Tibial nerve (tissue), 3 donors: ENCODE measurements around the gene CFAP206.

Experiments
- EP300 ChIP-seq, 2 donors: sonication (generic); formaldehyde crosslinking; IDR thresholded peaks; one replicate each; pipeline ENCODE4 v1.6.1; 2017; ENCODE audit warnings: antibody characterized with exemption in 2 of 2, mild to moderate bottlenecking in 1 of 2
- POLR2A ChIP-seq, 2 donors: fragments of 450-650 bp; IDR thresholded peaks; one replicate each; pipeline ENCODE4 v1.6.1; 2017; ENCODE audit warnings: antibody characterized with exemption in 2 of 2, mild to moderate bottlenecking in 2 of 2, moderate library complexity in 2 of 2

GRCh38 chr6:87420360-87420759, 12.6 kb downstream of the CFAP206 start:
- no peak for TF ChIP-seq EP300 (IDR thresholded peaks at IDR 0.05)
- no peak for TF ChIP-seq POLR2A (IDR thresholded peaks at IDR 0.05)
